H9 (cell line): ENCODE data around the gene RNU6-9. TPM values are rescaled to one million over a fixed set of nuclear protein-coding genes. Genes with fewer than 3 reads are reported as not detected.

ENCODE experiments used
- DNase-seq: peaks from one replicate; pipeline ENCODE4 v3.0.0-alpha.2; 2017
- H2AFZ ChIP-seq: one replicate; pipeline ENCODE4 v1.6.1; 2013; ENCODE audit warnings: mild to moderate bottlenecking, low read length, control low read depth, moderate library complexity
- H2AK5ac ChIP-seq: 2 replicates; pipeline ENCODE4 v1.6.1; 2013; ENCODE audit warnings: low read length, control low read depth, mixed read lengths; ENCODE audit not compliant: insufficient read length
- H2BK120ac ChIP-seq: one replicate; pipeline ENCODE4 v1.6.1; 2013; ENCODE audit warnings: low read depth, mild to moderate bottlenecking, low read length, control low read depth, inconsistent platforms; ENCODE audit not compliant: poor library complexity, severe bottlenecking
- H2BK12ac ChIP-seq: 2 replicates; pipeline ENCODE4 v1.6.1; 2013; ENCODE audit warnings: low read length, control low read depth, mixed read lengths, low read depth; ENCODE audit not compliant: insufficient read length
- H2BK15ac ChIP-seq: 2 replicates; pipeline ENCODE4 v1.6.1; 2013; ENCODE audit warnings: low read depth, low read length, control low read depth
- H2BK20ac ChIP-seq: one replicate; pipeline ENCODE4 v1.6.1; 2013; ENCODE audit warnings: low read depth, mild to moderate bottlenecking, low read length, control low read depth, inconsistent platforms; ENCODE audit not compliant: poor library complexity, severe bottlenecking
- H2BK5ac ChIP-seq: 2 replicates; pipeline ENCODE4 v1.6.1; 2013; ENCODE audit warnings: low read length, control low read depth, mixed read lengths; ENCODE audit not compliant: insufficient read length
- H3K14ac ChIP-seq: 2 replicates; pipeline ENCODE4 v1.6.1; 2013; ENCODE audit warnings: low read length, control low read depth; ENCODE audit not compliant: insufficient read depth
- H3K18ac ChIP-seq: 2 replicates; pipeline ENCODE4 v1.6.1; 2013; ENCODE audit warnings: low read depth, mild to moderate bottlenecking, mixed read lengths, low read length, control low read depth; ENCODE audit not compliant: insufficient read length
- H3K23ac ChIP-seq: 2 replicates; pipeline ENCODE4 v1.6.1; 2013; ENCODE audit warnings: low read length, control low read depth, mixed read lengths, low read depth; ENCODE audit not compliant: insufficient read length
- H3K23me2 ChIP-seq: 2 replicates; pipeline ENCODE4 v1.6.1; 2013; ENCODE audit warnings: low read depth, mild to moderate bottlenecking, mixed read lengths, low read length, control low read depth; ENCODE audit not compliant: insufficient read length, poor library complexity, severe bottlenecking
- H3K27ac ChIP-seq: 2 replicates; pipeline ENCODE4 v1.5.1; 2013; ENCODE audit warnings: low read length, control low read depth, mixed read lengths, low read depth; ENCODE audit not compliant: insufficient read length
- H3K27me3 ChIP-seq: 2 replicates; pipeline ENCODE4 v1.6.1; 2013; ENCODE audit warnings: low read length, control low read depth, inconsistent platforms; ENCODE audit not compliant: insufficient read depth
- H3K4ac ChIP-seq: 2 replicates; pipeline ENCODE4 v1.6.1; 2013; ENCODE audit warnings: low read depth, mild to moderate bottlenecking, control low read depth, inconsistent platforms, low read length, moderate library complexity
- H3K4me1 ChIP-seq: 2 replicates; pipeline ENCODE4 v1.6.1; 2013; ENCODE audit warnings: low read length, control low read depth, inconsistent platforms; ENCODE audit not compliant: insufficient read depth
- H3K4me2 ChIP-seq: 2 replicates; pipeline ENCODE4 v1.6.1; 2013; ENCODE audit warnings: low read length, control low read depth, mixed read lengths; ENCODE audit not compliant: insufficient read length, insufficient read depth
- H3K56ac ChIP-seq: 2 replicates; pipeline ENCODE4 v1.6.1; 2013; ENCODE audit warnings: low read depth, mild to moderate bottlenecking, mixed read lengths, low read length, control low read depth; ENCODE audit not compliant: insufficient read length
- H3K79me1 ChIP-seq: 2 replicates; pipeline ENCODE4 v1.6.1; 2013; ENCODE audit warnings: low read depth, mild to moderate bottlenecking, moderate library complexity, low read length, control low read depth, inconsistent platforms; ENCODE audit not compliant: insufficient read depth, poor library complexity, severe bottlenecking
- H3K79me2 ChIP-seq: 2 replicates; pipeline ENCODE4 v1.6.1; 2013; ENCODE audit warnings: low read length, control low read depth, inconsistent platforms; ENCODE audit not compliant: insufficient read depth
- H3K9ac ChIP-seq: 2 replicates; pipeline ENCODE4 v1.6.1; 2013; ENCODE audit warnings: low read length, control low read depth, mixed read lengths; ENCODE audit not compliant: insufficient read length; ENCODE audit errors: extremely low read depth
- H3K9me3 ChIP-seq: one replicate; pipeline ENCODE4 v1.6.1; 2013; ENCODE audit warnings: low read depth, low read length, inconsistent platforms; ENCODE audit not compliant: control insufficient read depth
- H3T11ph ChIP-seq: one replicate; pipeline ENCODE4 v1.6.1; 2013; ENCODE audit warnings: mild to moderate bottlenecking, low read length, control low read depth, inconsistent platforms
- H4K20me1 ChIP-seq: one replicate; pipeline ENCODE4 v1.6.1; 2013; ENCODE audit not compliant: control insufficient read depth, insufficient read length, insufficient read depth
- H4K5ac ChIP-seq: 2 replicates; pipeline ENCODE4 v1.6.1; 2013; ENCODE audit warnings: low read depth, mild to moderate bottlenecking, mixed read lengths, low read length, control low read depth; ENCODE audit not compliant: insufficient read length
- H4K8ac ChIP-seq: replicated peaks from 2 replicates; pipeline ENCODE4 v1.6.1; 2013; ENCODE audit warnings: low read length, control low read depth, mixed read lengths, low read depth; ENCODE audit not compliant: insufficient read length
- H4K91ac ChIP-seq: 2 replicates; pipeline ENCODE4 v1.6.1; 2013; ENCODE audit warnings: low read depth, mild to moderate bottlenecking, moderate library complexity, mixed read lengths, low read length, control low read depth; ENCODE audit not compliant: insufficient read length
- H3K27ac Mint-ChIP-seq, 3 experiments: 2 replicates in 2 of 3; 3 replicates in 1 of 3; pipeline ENCODE4 v1.8.0; 2020 to 2021; ENCODE audit warnings: mixed read lengths in 3 of 3, mild to moderate bottlenecking in 1 of 3, moderate library complexity in 1 of 3
- H3K27me3 Mint-ChIP-seq: 2 replicates; pipeline ENCODE4 v1.8.0; 2021; ENCODE audit warnings: low read depth, mild to moderate bottlenecking, moderate library complexity, mixed read lengths
- H3K36me3 Mint-ChIP-seq, 3 experiments: 2 replicates in 2 of 3; 3 replicates in 1 of 3; pipeline ENCODE4 v1.8.0; 2020 to 2021; ENCODE audit warnings: low read depth in 3 of 3, mixed read lengths in 3 of 3; ENCODE audit not compliant: insufficient read depth in 1 of 3
- H3K4me1 Mint-ChIP-seq, 2 experiments: 2 replicates each; pipeline ENCODE4 v1.8.0; 2020; ENCODE audit warnings: mixed read lengths in 2 of 2
- H3K4me3 Mint-ChIP-seq, 2 experiments: 2 replicates in 1 of 2; 3 replicates in 1 of 2; pipeline ENCODE4 v1.8.0; 2020 to 2021; ENCODE audit warnings: mild to moderate bottlenecking in 2 of 2, mixed read lengths in 2 of 2, moderate library complexity in 1 of 2
- H3K9me3 Mint-ChIP-seq, 2 experiments: 2 replicates in 1 of 2; 3 replicates in 1 of 2; pipeline ENCODE4 v1.8.0; 2020; ENCODE audit warnings: mild to moderate bottlenecking in 2 of 2, mixed read lengths in 2 of 2, moderate library complexity in 1 of 2
- WGBS: extraction: QIAGEN DNeasy Blood & Tissue Kit; methylation state at CpG from one replicate; pipeline ENCODE4 v1.1.7; 2013; ENCODE audit warnings: missing lambda C conversion rate, low lambda C conversion rate, mixed read lengths; ENCODE audit not compliant: insufficient read length; ENCODE audit errors: extremely low coverage; 5-methylcytosine and 5-hydroxymethylcytosine counted together
- total RNA-seq: library from RNA; stranded (reverse); gene quantifications from 2 replicates; pipeline ENCODE4 v1.2.1, GENCODE V29; 2021
- TF ChIP-seq, protein P1 (sequence below): fragments of 200-600 bp; sonication (generic); conservative IDR thresholded peaks from 3 replicates; pipeline ENCODE4 v1.8.0; 2021; ENCODE audit warnings: antibody characterized with exemption, mild to moderate bottlenecking

RNU6-9 gene
- total RNA-seq, 1 experiment from 2014 or later = not detected

DNA sequence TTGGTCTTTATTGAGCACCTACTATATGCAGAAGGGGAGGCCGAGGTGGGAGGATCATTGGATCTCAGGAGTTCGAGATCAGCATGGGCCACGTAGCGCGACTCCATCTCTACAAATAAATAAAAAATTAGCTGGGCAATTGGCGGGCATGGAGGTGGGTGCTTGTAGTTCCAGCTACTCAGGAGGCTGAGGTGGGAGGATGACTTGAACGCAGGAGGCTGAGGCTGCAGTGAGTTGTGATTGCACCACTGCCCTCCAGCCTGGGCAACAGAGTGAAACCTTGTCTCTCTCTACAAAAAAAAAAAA is 30.0 kb upstream of the RNU6-9 start:
- Histone ChIP-seq H2BK12ac (no peak overlapping the region), H2BK15ac (no peak overlapping the region), H2BK20ac (no peak overlapping the region), H4K91ac (no peak overlapping the region), H3K14ac (no peak overlapping the region), H3K27me3 (peaks cover 3% of the 10 kb centered on the region; the same call in 1 of the 2 replicates), H3K4me2 (peak overlapping the region; percentile 16), H3T11ph (no peak overlapping the region), H3K79me2 (no peaks in the 10 kb centered on the region), H4K8ac (no peak overlapping the region), H3K27ac (no peak overlapping the region), H3K79me1 (no peaks in the 10 kb centered on the region), H3K23me2 (peaks cover 3% of the 10 kb centered on the region), H3K18ac (no peak overlapping the region), H2BK5ac (no peak overlapping the region), H3K23ac (no peak overlapping the region), H2AK5ac (no peak overlapping the region), H4K20me1 (no peaks in the 10 kb centered on the region), H3K9me3 (no peaks in the 10 kb centered on the region), H3K4ac (no peak overlapping the region), H2AFZ (no peak overlapping the region), H2BK120ac (no peak overlapping the region), H4K5ac (no peak overlapping the region), H3K9ac (no peak overlapping the region), H3K4me1 (no peaks in the 10 kb centered on the region), H3K56ac (no peak overlapping the region)
- peaks cover 0 to 2% of the 10 kb centered on the region in 2 experiments; a peak in 1 of 5 replicates for H3K9me3 Mint-ChIP-seq
- WGBS = no CpG with 5 or more reads among the region's 7 CpGs
- TF ChIP-seq, protein P1, sequence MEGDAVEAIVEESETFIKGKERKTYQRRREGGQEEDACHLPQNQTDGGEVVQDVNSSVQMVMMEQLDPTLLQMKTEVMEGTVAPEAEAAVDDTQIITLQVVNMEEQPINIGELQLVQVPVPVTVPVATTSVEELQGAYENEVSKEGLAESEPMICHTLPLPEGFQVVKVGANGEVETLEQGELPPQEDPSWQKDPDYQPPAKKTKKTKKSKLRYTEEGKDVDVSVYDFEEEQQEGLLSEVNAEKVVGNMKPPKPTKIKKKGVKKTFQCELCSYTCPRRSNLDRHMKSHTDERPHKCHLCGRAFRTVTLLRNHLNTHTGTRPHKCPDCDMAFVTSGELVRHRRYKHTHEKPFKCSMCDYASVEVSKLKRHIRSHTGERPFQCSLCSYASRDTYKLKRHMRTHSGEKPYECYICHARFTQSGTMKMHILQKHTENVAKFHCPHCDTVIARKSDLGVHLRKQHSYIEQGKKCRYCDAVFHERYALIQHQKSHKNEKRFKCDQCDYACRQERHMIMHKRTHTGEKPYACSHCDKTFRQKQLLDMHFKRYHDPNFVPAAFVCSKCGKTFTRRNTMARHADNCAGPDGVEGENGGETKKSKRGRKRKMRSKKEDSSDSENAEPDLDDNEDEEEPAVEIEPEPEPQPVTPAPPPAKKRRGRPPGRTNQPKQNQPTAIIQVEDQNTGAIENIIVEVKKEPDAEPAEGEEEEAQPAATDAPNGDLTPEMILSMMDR = no peak
- H3K27ac Mint-ChIP-seq = no peak overlapping the region
- no peak for DNase-seq
- peaks cover 4 to 12% (median 12%) of the 10 kb centered on the region in 3 experiments for H3K36me3 Mint-ChIP-seq
- H3K27me3 Mint-ChIP-seq = peaks cover 33% of the 10 kb centered on the region
- peak overlapping the region; percentile 14 to 83; a peak in 3 of 5 replicates for H3K4me3 Mint-ChIP-seq
- H3K4me1 Mint-ChIP-seq = peaks cover 8 to 21% of the 10 kb centered on the region in 2 experiments
